ENCODE data around the gene AAK1.

DNA sequence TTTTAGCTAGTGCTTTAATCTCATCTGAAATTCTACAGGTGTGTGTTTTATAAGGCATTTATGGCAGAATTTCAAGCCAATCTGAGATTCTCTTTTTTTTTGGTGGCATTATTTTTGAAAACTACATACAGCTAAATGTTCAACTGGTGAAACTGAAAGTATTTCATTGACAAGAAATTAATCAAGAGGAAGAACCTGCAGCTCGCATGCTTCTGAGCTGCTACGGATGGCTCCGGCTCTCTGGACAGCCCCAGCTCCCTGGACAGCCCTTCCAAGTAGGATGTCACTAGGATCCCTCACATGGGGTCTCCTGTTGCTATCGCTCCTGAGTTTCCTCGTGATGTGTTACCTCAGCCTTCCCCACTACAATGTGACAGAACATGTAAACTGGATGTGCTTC, 46.4 kb downstream of the AAK1 start:
- TF ChIP-seq ZNF274 (IDR thresholded peaks at IDR 0.05; ENCODE audit: low read depth, low read length) (no peak), YY1 (IDR thresholded peaks at IDR 0.05; ENCODE audit: insufficient read depth, insufficient read length) (no peak), SUZ12 (IDR thresholded peaks at IDR 0.05; ENCODE audit: extremely low read depth, insufficient read depth, insufficient read length) (no peak)

Data from NT2/D1 (cell line).